GM19372 (cell line): ENCODE data around the gene SVOPL.

Source experiments
- ATAC-seq: cut with Tn5 transposase; IDR thresholded peaks from one replicate; pipeline ENCODE4 v1.9.1; 2021; ENCODE audit warnings: mild to moderate bottlenecking, low read depth, moderate library complexity; ENCODE audit not compliant: unreplicated experiment

Gene SVOPL

DNA sequence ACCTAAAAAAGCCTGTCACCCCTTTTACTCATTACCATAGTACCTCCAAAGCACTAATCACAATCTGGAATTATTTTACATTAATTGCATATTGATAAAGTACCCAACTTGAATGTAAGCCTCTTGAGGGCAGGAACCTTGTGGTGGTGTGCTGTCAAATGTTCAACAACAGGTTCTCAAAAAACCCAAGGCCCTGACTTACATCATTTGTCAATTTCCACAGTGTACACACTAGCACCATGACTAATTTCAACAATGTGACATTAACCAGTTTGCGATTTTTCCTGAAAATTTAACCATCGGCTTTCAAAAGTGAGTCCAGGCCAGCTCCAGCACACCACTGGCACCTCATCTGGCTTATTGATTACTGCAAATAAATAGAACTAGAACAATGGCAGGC is 87.5 kb downstream of the SVOPL start:
- no peak for ATAC-seq

DNA sequence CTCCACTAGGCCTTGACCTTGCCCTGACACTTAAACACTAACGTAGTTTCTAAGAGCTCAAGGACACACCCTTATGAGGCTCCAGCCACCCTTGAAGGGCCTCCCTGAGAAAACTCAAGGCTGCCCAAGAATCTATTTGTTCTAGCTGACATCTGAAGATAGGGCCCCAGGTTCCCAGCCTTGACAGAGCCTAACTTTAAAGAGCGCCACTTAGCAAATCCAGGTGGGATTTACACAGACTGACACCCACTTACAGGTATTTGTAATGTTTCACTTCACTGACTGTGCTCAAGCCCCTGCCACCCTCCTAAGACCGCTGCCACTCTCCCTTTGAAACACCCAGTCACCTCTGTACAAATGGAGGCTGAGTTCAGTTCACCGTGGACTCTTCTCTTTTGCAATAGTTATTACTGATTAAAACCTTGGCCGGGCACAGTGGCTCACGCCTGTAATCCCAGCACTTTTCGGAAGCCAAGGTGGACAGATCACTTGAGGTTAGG is 90.4 kb downstream of the SVOPL start:
- ATAC-seq = no peak

DNA sequence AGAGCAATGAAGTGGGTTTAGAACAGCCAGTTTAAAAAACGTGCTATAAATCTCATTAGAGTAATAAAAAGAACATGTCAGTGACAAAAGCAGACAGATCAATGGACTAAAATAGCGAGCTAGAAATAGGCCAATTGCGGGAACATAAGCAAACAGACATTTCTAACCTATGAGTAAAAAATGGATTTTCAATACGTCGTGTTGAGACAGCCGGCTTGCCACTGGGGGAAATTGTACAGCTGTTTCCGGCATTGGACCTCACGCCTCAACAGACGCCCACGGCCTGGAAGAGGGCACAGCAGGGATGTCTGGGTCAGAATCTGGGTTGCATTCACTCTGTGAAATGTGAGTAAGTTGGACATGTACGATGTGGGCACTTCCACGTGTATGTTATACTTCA is 92.9 kb downstream of the SVOPL start:
- peak; percentile 73 for ATAC-seq

DNA sequence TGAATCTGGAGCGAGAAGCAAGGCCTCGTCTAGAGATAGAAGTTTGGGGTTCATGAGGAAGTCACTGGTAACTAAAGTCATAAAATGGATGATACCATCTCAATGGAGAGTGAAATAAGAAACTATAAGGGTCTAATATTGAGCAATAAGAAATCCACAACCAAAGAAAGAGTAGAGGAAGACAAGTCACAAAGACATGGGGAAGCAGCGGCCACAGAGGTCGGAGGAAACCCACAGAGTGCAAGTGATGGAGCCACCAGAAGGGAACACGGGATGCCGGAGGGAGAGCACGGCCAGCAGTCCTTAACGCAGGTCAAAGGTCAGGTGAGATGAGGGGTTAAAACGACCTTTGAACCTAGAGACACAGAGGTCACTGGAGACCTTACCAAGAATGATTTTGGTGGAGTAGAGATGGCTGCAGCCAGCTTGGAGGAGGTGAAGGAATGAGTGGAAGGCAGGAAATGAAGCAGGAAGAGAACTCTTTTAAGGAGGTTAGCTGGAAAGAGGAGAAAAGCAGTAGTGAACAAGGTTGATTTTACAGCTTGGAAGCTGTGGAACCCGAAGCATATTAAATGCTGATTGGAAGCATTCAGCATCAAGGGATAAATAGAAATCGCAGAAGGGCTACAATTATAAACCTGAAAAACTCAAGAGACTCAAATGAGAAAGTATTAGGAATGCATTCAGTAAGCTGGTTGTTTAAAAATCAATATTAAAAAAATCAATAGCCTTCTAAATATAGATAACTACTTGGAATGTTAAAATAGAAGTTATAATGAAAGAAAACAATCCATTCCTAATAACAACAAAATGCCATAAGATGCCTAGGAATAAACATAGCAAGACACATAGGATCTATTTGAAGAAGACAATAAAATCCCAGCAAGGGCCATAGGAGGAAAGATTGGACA is 93.7 kb downstream of the SVOPL start:
- no peak for ATAC-seq

DNA sequence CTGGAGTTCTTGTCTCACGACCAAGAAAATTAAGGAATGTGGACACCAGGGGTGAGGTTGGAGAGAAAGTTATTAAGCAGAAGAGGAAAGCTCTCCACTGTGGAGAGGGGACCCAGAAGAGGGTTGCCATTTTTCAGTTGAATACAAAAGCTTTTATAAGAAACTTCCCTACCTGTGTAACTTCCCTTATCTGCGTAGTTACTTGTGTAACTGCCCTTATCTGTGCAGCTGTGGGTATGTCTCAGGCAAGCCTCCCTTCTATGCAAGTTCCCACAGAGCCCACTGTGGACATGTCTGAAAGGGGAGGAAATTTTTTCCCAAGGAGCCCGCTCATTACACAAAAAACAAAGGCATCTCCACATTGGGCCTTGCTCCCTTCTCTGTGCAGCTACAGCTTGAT is 94.9 kb downstream of the SVOPL start:
- ATAC-seq = no peak

DNA sequence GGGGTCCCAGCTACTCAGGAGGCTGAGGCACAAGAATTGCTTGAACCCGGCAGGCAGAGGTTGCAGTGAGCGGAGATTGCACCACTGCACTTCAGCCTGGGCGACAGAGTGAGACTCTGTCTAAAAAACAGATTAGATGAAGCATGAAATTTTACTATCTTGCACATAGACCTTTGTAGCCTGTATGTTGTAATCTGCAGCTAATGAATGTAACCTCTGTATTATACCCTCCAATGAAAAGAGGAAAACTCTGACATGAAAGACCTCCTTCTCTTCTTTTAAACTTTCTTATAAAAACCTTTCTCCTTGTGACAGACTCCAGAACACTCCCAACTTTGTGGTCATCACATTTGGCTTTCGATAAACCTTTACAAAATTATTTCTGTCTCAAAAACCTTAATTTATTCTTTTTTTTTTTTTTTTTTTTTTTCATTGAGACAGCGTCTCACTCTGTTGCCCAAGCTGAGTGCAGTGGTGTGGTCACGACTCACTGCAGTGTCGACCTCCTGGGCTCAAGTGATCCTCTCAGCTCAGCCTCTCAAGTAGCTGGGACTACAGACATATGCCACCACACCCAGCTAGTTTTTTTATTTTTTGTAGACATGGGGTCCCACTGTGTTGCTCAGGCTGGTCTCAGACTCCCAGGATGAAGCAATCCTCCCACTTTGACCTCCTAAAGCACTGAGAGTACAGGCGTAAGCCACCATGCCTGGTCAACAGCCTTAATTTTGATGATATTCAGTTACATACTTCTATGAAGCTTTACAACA is 97.4 kb downstream of the SVOPL start:
- ATAC-seq = no peak

DNA sequence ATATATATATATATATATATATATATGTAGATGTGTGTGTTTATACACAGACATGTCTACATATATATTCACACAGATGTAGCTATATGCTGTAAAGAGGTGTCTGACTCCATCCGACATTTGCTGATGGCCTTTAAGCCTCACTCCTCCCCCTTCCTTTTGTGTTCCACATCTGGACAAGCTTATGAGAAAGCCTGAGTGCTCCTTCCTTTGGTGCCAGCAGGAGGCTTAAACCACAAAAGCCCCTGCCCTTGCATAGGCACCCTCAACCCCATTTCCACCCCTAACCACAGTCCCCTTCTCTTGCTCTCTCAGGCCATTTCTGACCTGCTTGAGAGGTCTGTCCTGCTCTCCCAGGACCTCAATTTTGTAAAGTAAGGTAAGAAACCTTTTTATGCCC is 98.7 kb downstream of the SVOPL start:
- ATAC-seq = no peak

DNA sequence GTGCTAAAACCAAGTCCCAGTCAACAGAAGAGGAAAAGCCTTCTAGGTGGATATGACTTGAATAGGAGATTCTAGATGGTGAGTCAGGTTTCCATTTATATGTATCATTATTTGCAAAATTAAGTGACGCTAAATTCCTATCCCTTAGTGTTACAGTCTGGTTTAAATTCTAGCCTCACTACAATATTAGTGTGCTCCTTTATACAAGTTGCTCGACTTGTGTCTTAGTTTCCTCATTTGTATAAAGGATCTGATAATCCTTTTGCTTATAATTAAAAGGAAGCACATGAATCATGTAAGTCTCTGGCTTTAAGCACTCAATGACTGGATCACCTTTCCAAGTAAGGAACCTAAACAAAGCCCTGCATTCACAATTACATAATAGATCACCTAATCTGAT is 105.7 kb downstream of the SVOPL start:
- ATAC-seq = no peak

DNA sequence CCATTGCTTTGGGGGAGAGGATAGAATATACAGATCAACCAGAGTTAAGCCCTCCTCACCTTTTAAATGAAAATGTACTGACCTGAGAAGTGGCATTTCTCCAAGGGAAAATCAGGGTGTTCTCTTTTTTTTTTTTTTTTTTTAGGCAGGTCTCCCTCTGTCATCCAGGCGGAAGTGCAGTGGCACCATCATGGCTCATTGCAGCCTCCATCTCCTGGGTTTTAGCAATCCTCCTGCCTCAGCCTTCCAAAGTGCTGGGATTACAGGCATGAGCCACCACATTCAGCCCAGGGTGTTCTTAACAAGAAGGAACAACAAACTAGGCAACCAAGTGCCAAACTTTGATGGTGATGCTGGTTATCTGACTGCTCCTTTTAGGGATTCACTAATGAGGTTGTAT is 111.0 kb downstream of the SVOPL start:
- ATAC-seq = no peak

DNA sequence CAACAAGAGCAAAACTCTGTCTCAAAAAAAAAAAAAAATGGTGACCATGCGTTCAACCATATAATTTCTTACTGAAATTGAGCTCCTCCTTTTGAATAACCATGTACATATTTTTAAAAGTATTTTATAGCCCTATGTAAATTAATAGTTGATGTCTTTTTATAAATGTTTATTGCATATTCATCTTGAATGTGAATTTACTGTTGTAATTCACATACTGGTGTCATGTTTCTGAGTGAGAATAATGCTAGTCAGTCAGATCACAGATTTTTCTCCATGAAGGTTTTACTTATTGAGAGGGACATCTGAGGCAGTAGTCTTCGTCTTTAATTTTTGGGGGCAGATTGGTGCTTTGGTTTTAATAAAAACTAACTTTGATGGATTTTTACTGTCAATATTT is 112.2 kb downstream of the SVOPL start:
- ATAC-seq = no peak

DNA sequence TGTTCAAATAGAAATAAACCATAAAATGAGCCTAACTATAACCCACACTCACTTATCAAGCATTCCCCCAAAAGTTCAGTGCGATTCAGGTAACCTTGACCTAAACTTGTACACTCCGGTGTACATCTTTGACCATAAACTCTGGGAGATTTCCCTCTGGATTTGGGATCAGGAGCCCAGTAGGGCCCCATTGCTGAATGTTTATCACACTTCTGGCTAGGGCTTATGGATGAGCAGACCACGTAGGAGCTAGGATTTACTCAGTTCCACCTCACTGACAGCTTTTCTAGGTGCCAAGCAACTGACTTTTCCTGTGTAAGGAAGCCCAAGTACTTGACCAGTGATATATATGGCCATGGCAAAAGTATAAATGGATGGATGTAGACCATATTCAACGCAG is 113.7 kb downstream of the SVOPL start:
- no peak for ATAC-seq

DNA sequence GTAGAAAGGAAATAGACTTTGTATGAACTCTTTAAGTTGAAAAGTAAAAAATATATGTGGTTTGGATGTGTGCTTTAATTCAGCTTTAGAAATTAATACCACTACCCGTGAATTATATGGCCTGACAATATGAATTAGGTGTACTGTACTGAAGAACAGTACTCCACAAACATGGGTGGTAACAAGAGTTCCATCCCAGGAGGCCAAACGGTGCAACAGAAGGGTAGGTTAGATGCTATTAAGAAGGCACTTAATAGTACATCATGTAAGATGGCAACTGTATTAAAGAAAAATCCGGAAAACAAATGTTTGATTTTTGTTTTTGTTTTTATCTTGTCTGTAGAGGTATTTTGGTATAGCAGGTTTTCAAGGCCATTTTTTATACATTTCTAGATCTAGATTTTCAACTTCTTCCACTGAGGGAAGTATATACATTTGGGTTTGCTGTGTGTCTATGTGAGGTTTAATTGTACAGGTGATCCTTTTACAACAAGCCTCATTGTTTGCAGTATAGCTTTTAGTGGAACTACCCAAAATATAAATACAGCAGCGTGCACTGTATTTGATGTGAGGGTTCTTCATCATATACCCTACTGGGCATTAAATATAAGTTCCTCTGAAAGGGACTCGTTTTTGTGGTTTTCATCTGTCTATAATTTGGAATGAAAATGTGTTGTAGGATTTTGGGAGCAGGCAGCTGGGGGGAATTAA is 115.7 kb downstream of the SVOPL start:
- ATAC-seq = no peak

DNA sequence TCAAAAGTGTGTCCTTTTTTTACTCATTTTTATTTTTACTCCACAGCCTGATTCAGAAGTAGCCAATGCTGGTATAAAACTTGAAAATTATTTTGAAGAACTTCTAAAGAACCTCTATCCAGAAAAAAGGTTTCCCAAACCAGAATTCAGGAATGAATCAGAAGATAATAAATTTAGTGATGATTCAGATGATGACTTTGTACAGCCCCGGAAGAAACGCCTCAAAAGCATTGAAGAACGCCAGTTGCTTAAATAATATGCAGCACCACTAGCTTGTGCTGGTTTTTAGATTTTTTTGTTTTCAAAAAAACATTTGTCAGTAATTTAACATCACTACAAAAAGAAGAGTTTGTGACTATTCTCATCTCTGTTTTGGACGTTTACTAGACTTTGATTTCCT is 116.5 kb downstream of the SVOPL start:
- no peak for ATAC-seq

DNA sequence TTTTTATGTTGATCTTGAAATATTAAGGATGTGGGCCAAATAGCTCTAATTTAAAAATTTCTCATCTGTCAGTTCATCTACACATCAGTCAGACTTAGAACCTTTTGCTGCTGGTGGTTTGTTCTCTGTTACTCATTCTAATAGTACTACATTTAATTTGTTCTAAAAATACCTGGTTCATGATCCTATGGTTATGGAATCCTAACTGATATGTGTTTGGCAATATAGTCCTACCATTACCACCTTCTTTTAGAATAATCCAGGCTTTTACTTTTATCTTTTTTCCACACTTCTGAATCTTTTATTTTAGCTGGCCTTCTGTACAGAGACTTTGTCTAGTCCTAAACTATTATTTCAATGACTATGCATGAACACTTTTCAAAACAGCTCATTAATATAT is 116.9 kb downstream of the SVOPL start:
- no peak for ATAC-seq

DNA sequence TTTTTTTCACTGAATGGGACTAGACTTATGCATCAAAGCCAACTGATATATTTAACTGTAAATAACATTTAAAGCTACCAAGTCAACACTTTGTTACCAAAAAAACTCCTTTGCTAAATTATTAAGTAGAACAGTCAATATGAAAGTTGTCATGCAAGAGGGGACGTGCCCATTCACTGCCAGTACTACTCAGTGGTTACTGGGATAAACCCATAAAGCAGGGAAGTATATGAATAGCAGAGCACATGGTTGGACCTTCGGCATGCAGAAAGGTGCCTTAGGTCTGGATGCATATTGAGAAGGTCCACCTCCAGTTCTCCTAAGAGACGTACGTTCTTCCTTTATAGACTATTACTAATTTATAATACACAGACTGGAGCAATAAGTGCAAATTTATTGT is 120.1 kb downstream of the SVOPL start:
- no peak for ATAC-seq

DNA sequence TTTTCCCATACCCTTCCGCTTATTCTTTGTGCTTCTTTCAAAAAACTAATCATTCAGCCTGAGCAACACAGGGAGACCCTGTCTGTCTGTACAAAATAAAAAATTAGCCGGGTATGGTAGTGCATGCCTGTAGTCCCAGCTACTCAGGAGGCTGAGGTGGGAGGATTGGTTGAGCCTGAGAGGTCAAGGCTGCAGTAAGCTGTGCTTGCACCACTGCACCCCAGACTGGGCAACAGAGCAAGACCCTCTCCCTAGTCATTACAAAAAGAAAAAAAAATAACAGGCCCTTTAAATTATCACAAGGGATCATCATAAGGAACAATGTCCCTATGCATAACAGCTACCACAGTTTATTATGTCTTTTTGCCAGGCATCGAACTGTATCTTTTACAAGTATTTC is 121.5 kb downstream of the SVOPL start:
- no peak for ATAC-seq

DNA sequence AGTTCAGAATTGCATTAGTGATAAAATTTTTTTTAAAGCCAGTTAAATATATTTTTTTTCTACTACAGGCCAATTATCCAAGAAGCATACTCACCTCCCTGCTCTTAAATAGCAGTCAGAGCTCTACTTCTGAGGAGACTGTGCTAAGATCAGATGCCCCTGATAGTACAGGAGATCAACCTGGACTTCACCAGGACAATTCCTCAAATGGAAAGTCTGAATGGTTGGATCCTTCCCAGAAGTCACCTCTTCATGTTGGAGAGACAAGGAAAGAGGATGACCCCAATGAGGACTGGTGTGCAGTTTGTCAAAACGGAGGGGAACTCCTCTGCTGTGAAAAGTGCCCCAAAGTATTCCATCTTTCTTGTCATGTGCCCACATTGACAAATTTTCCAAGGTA is 122.0 kb downstream of the SVOPL start:
- ATAC-seq = no peak

DNA sequence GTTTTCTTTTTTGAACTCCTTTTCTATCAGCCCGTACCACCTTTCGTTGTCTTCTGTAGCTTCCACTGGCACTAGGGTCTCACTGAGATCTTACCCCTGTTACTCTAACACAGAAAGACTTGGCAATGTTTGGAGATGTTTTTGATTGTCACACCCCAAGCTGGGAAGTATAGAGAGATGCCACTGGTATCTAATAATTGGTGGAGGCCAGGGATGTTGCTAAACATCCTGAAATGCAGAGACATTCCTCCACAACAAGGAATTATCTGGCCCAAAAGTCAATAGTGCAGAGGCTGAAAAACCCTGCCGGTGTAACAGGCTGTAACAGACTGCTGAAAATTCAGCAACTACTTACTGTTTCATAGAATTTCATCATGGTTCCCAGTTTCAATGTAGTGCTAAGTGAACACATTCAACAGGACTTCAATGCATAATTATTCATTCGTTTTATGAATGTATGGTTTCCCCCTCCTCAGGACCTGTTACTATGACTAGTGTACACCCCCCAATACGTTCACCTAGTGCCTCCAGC is 125.2 kb downstream of the SVOPL start:
- ATAC-seq = no peak

DNA sequence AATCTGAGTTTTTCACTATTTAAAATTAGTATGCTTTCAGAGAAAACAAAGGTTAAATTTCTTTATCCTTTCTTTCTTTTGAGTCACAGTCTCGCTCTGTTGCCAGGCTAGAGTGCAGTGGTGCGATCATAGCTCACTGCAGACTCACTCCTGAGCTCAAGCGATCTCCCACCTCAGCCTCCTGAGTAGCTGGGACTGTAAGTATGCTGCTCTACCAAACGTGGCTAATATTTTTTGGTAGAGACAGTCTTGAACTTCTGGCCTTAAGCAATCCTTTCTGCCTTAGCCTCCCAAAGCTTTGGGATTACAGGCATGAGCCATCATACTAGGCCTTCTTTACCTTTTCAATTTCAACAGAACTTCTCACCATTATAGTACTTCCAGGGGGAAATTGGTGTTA is 127.4 kb downstream of the SVOPL start:
- no peak for ATAC-seq

DNA sequence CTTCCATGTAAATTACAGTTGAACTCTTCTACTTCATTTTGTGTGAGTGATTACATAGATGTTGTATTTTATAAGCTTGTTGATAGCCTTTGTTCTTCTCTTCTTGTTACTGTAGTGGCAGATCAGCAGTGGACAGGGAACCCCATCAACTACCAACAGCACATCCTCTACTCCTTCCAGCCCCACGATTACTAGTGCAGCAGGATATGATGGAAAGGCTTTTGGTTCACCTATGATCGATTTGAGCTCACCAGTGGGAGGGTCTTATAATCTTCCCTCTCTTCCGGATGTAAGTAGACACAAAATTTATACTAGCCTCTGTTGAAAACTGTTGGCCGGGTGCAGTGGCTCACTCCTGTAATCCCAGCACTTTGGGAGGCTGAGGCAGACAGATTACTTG is 130.4 kb downstream of the SVOPL start:
- no peak for ATAC-seq

DNA sequence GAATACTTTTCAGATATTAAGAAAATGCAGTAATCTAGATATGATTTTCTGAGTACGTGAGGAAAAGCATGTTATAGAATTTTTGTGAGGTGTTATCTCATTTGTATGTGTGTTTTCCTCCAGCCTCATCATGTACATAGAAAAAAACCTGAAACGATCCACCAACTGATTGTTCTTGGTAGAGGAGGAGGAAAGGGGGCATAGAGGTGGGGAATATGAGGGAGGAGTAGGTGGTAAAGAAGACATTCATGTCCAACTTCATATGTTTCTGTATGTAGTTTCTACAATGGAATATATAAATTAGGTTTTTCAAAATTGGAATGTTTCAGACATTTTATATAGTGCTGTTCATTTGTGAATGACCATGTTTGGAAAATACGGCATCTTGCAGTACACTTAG is 131.7 kb downstream of the SVOPL start:
- ATAC-seq = no peak
